H54 (cell line): Measurements from ENCODE around the gene ACTL6B.
A peak's percentile ranks its signal among the peaks of the same experiment; 100 is the strongest.

Experiments used
- DNase-seq: peaks from one replicate; pipeline ENCODE4 v3.0.0; 2011; ENCODE audit warnings: low spot score, mixed read lengths; ENCODE audit not compliant: insufficient read length
- FAIRE-seq: peaks from 3 replicates; lab custom pipeline; 2011; peaks lifted over from hg19 to GRCh38; lab: Jason Lieb, UNC
- POLR2A ChIP-seq: IDR thresholded peaks from 2 replicates; pipeline ENCODE4 v1.6.1; 2011; ENCODE audit warnings: low read depth, mild to moderate bottlenecking, low read length

ACTL6B gene

GRCh38 chr7:100687751-100688300, 31.6 kb upstream of the ACTL6B start:
- DNase-seq = no peak
- FAIRE-seq = no peak
- TF ChIP-seq POLR2A = no peak

- FAIRE-seq = no peak
- DNase-seq = no peak
- no peak for TF ChIP-seq POLR2A
These were observed 31.0 kb upstream of the ACTL6B start for GRCh38 chr7:100687261-100687660.

- no peak for TF ChIP-seq POLR2A
- DNase-seq = no peak
- FAIRE-seq = no peak
These were observed 30.6 kb upstream of the ACTL6B start for GRCh38 chr7:100686822-100687211.

- no peak for TF ChIP-seq POLR2A
- FAIRE-seq (no peak), DNase-seq (no peak)
These were observed 30.1 kb upstream of the ACTL6B start for GRCh38 chr7:100686201-100686821.

- DNase-seq (no peak), FAIRE-seq (no peak)
- no peak for TF ChIP-seq POLR2A
These were observed 29.4 kb upstream of the ACTL6B start for GRCh38 chr7:100685631-100686145.

GRCh38 chr7:100685049-100685605, 28.9 kb upstream of the ACTL6B start:
- no peak for TF ChIP-seq POLR2A
- FAIRE-seq = no peak

GRCh38 chr7:100684534-100685042, 28.3 kb upstream of the ACTL6B start:
- no peak for TF ChIP-seq POLR2A
- no peak for FAIRE-seq
- DNase-seq = no peak

More at GRCh38 chr7:100685049-100685605, 28.9 kb upstream of the ACTL6B start:
- DNase-seq = no peak

GRCh38 chr7:100683659-100684533, 27.6 kb upstream of the ACTL6B start:
- no peak for FAIRE-seq
- no peak for DNase-seq
- TF ChIP-seq POLR2A = no peak

GRCh38 chr7:100682991-100683658, 26.9 kb upstream of the ACTL6B start:
- no peak for DNase-seq
- FAIRE-seq = no peak
- TF ChIP-seq POLR2A = no peak

GRCh38 chr7:100682228-100682741, 26.0 kb upstream of the ACTL6B start:
- FAIRE-seq (no peak), DNase-seq (peak; percentile 70)
- peak; percentile 6; the same call in 1 of the 2 replicates for TF ChIP-seq POLR2A

- FAIRE-seq = no peak
- no peak for TF ChIP-seq POLR2A
These were observed 25.4 kb upstream of the ACTL6B start for GRCh38 chr7:100681491-100682227.

GRCh38 chr7:100680576-100681271, 24.5 kb upstream of the ACTL6B start:
- no peak for DNase-seq
- no peak for TF ChIP-seq POLR2A
- no peak for FAIRE-seq

More at GRCh38 chr7:100681491-100682227, 25.4 kb upstream of the ACTL6B start:
- DNase-seq = no peak
